Caki2 (cell line): ENCODE results near the gene RIPOR2. TPM values are rescaled to one million over a fixed set of nuclear protein-coding genes. Genes with fewer than 3 reads are reported as not detected.
A peak's percentile ranks its signal among the peaks of the same experiment; 100 is the strongest.

Experiments used
- DNase-seq: peaks from one replicate; pipeline ENCODE4 v3.0.0-alpha.2; 2015; ENCODE audit warnings: low read depth
- in situ Hi-C: cut with HindIII; loops from 2 replicates; pipeline ENCODE4 v1.10.0; 2016; ENCODE audit warnings: low sequenced_read_pairs, low pct_unique_long_range_greater_than_20kb, mixed read lengths
- total RNA-seq: library from RNA; depleted of rRNA; stranded (reverse); fragments of >200 nt; shearing (Covaris generic); gene quantifications from 2 replicates; pipeline ENCODE4 v1.2.3, GENCODE V29; 2014; ENCODE audit warnings: low replicate concordance

RIPOR2 gene
- total RNA-seq, 1 experiment from 2014 or later = 2.3 TPM

DNA sequence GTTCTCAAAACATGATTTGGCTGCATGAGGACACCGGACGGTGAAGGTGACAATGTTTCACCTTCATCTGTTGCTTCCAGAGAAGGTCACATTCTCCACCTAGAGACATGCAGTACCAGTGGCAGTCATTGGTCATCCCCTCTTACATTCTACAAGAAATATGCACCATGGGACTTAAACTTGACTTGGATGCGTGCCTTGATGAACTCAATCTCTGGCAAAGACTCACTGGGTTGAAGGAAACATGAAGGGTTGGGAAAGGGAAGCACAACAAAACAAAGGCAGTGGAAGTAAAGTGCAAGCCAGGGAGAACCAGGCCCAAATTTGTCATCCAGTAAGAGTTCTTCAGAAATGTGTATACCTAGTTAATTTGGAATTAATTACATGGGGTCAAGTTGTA lies 97.7 kb downstream of the RIPOR2 start:
- in situ Hi-C loops = no loop called here
- DNase-seq = no peak

GRCh38 chr6:24836109-24836508 lies 99.7 kb downstream of the RIPOR2 start:
- in situ Hi-C loops = no loop called here

DNA sequence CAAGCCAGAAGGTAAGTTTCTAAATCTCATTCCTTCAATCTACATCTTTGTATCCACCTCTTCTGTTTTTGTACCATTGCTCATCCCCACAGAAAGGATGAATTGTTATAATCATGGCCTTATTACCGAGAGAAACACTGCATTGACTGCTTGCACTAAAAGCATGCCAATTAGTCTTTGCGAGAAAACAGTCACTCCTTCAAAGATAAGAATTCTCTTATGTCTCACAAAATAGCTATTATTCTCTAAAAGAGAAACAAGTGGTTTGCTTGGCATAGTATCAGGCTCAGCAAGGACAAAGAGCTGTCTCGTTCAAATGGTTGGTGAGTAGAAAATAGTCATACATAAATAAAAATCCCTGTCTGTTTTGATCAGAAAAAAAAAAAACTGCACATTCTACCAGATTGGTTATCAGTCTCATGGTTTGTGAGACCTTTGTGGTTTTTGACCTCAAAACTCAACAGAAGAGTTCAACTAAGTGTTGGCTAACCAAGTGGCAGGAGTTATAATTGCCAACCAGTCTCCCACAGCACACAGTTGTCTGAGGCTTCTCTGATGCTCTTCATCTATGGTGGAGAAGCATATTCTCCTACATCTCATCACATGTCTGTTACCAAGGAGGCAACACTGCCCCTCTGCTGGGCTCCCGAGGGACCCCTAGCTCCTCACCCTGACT lies 101.9 kb downstream of the RIPOR2 start:
- no peak for DNase-seq
- in situ Hi-C loops = no loop called here

More at GRCh38 chr6:24836109-24836508, 99.7 kb downstream of the RIPOR2 start:
- no peak for DNase-seq

DNA sequence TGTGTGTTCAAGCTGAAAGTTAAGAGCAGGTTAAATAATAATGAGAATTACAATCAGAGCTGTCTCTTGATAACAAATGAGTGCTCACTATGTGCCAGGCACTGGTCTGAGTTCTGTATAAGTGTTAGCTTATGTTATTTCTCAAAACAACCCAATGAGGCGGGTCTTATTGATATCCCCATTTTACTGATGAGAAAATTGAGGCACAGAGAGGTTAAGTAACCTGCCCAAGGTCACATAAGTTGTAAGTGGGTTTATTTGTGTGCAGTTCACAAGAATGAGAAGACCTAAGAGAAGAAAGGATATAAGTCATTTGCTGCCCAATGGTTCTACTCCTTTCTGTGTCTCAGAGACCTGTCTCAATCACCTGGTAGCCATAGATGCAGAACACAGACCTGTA lies 103.0 kb downstream of the RIPOR2 start:
- DNase-seq = no peak
- in situ Hi-C loops = no loop called here

DNA sequence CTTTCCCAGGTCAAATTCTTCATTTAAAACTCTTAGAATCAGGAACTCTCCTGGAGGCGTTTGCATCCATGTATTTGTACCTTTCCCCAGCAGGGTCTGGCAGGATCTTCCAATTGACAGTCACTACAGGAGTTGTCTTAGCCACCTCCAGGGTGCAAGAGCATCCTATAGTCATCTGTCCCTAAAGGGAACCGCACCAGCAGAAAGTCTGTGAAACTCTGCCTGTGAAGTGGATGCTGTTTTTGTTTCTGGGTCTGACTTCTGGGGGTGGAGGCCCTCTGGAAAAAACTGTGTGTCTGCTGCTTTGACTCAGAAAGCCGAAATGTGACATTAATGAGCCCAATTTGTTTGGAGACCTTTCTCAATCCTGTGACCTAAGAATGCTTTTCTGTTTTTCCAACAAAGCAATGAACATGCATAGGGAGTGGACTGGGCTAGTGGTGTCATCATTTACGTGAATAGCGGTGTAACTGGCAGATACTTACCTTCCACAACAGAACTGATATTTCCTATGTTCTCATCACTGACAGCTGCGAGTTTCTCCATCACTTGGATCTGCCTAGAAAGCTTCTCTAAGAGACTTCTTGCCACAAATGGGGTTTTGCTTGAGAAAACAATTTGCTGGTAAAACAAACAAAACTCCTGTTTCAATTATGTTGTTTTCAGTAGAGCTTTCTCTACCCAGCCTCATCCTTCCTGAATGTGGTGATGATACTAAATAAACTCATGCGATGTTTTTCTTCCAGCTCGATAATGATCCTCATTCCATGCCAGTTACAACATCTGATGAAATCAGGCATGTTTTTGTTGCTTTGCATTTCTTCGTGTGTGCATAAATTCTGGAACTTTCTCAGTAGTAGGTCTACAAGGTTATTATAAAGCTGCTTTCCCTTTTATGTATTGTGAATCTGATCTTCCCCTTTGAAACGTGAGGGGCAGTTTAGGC lies 103.7 kb downstream of the RIPOR2 start:
- peak; percentile 41 for DNase-seq

DNA sequence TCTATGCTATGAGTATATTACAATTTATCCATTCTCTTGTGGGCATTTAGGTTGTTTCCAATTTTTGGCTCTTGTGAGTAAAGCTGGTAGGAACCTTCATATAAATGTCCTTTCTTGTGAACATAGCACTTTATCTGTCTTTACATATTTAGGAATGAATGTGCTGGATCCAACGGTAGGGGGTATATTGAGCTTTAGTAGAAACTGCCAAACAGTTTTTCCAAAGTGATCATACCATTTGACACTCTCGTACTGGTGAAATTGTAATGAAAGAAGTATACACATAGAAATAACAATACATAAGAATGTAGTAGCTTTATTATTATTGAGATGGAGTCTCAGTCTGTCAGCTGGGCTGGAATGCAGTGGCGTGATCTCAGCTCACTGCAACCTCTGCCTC lies 106.1 kb downstream of the RIPOR2 start:
- DNase-seq = no peak
- in situ Hi-C loops = no loop called here

More for the DNA sequence above, 103.7 kb downstream of the RIPOR2 start:
- in situ Hi-C loops = no loop called here

DNA sequence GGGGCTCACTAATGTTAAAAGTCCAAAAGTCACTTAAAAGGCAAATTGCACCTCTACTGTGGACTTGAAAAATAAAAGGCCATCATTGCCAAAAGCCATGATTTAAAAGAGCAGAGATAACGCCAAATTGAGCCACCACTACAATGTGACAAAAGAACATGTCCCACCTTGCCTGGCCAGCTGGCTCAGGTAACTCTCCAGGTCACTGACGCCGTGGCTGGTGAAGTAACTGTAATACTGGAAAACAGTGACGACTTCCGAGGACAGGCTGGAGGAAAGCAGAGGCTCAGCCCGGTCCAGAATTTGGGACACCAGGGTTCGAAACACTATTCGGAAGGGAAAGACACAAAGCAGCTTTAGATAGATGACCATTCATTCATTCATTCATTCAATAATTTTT lies 107.8 kb downstream of the RIPOR2 start:
- no peak for DNase-seq
- in situ Hi-C loops = no loop called here

- in situ Hi-C loops = no loop called here
These were observed 108.6 kb downstream of the RIPOR2 start for GRCh38 chr6:24827162-24827561.

DNA sequence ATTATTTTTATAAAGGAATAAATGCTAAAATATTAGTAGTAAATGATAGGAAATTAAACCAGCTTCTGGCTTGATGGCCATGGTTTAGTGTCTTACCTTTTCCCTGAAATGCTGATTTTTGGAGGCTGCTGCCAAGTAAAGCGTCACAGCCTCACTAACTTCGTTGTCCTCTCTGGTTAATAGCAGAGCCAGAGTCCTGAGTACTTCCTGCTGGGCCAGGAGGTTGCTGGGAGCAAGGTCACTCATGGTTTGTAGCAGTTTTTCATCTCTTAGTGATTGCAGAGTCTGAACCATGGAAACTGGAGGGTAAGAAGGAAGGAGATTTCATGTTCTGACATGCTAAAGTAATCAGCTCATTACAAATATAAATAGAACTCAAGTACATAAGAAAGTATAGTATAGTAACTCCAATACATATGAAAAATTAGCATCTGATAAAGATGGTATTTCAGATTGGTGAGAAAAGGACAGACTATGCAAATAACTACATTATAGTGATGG lies 110.6 kb downstream of the RIPOR2 start:
- DNase-seq = no peak
- in situ Hi-C loops = no loop called here

More at GRCh38 chr6:24827162-24827561, 108.6 kb downstream of the RIPOR2 start:
- peak; percentile 20 for DNase-seq

DNA sequence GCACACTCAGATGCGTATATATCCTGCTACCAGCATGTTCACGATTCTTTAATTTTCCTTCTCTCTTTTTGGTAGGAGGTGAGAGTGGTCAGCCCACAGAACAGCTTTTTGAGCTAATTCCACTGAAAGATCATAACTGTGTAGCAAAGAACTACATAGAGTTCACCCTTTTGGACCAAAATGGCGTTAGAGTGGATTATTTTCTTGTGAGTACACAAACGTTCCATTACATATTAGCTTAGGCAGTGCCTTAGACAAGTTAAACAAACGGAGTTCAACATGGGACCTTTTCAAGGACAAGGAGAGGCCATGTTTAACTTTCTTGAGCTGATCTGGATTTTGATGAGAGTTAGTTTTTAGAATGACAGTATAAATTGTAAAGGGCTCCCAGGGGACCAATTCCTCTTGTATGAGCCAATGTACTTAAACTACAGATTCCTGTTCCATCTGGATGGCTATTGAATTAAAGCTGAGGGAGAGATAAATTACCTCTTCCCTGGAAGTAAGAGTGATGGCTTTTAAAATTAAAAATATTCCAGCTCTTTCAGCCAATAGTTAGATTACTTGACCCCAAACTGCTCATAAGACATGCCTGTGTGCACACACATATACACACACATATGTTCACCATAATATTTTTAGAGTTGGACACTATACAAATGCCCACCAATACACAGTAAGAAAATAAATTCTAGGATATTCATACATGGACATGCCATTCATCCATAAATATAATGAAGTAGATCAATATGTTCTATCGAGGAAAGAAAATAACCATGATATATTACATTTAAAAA lies 111.4 kb downstream of the RIPOR2 start:
- in situ Hi-C loops = no loop called here
- DNase-seq = no peak

DNA sequence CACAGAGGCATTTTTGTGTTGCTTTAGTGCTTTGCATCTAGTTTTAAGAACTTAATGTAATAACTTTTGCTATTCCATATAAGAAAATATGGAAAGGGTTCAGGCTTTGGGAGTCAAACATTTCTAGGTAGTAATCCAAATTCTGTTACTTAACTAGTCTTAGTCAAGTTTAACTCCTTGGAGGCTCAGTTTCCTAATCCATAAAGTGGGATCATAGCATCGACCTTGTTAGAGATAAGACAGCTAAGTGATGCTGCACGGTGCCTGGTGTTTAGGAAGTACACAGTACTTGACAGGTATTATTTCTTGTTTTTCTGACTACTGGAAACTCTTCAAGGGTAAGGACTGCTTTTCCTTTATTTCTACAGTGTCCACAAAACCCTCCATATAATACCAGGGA lies 112.6 kb downstream of the RIPOR2 start:
- DNase-seq = no peak

DNA sequence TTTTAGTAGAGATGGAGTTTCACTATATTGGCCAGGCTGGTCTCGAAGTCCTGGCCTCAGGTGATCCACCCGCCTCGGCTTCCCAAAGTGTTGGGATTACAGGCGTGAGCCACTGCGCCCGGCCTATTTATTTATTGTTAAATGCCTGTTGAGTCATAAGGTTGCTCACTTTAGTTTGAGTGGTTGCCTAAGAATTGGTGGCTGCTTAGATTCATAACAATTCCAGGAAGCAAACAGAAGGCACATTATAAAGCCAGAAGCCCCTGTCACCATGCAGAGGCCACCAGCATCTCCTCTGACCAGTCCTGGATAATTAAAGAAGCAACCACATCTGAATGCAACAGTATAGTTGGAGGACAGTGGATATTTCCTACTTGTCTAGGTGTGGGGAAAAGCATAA lies 113.1 kb downstream of the RIPOR2 start:
- in situ Hi-C loops = no loop called here
- peak; percentile 18 for DNase-seq

More for the DNA sequence above, 112.6 kb downstream of the RIPOR2 start:
- in situ Hi-C loops = no loop called here

- DNase-seq = no peak
- in situ Hi-C loops = no loop called here
These were observed 113.8 kb downstream of the RIPOR2 start for GRCh38 chr6:24821860-24822444.

DNA sequence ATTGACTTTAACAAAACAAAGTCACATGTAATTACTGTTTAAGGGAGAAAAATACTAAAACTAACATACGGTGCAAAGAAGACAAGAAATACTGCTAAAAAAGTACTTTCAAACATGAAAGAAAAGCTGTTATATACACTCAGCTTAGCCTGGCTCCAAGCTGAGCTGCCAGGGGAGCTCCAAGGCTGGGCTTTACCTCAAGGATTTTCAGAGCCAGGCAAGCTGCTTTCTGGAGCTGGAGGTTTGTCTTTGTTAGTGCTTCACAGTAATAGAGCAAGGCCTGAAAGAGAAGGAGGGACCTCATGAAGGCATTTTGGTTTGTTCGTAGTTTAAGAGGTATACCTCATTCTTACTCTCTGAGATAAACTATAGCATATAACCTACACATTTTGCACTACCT lies 117.4 kb downstream of the RIPOR2 start:
- DNase-seq = no peak
- in situ Hi-C loops = no loop called here

DNA sequence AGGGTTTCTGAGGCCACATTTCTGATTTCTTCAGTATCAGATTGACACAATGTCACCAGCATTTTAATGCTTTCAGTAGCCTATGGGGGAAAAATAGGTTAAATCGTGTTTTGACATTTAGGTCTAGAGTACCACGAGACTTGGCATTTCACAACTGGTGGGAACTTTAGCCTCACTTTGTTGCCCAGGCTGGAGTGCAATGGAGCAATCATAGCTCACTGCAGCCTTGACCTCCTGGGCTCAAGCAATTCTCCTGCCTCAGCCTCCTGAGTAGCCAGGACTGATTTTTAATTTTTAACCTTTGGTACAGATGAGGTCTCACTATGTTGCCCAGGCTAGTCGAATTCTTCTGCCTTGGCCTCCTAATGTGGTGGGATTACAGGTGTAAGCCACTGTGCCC lies 126.0 kb downstream of the RIPOR2 start:
- in situ Hi-C loops = no loop called here
- DNase-seq = no peak

GRCh38 chr6:24807584-24807983 lies 128.2 kb downstream of the RIPOR2 start:
- in situ Hi-C loops = no loop called here
- no peak for DNase-seq

DNA sequence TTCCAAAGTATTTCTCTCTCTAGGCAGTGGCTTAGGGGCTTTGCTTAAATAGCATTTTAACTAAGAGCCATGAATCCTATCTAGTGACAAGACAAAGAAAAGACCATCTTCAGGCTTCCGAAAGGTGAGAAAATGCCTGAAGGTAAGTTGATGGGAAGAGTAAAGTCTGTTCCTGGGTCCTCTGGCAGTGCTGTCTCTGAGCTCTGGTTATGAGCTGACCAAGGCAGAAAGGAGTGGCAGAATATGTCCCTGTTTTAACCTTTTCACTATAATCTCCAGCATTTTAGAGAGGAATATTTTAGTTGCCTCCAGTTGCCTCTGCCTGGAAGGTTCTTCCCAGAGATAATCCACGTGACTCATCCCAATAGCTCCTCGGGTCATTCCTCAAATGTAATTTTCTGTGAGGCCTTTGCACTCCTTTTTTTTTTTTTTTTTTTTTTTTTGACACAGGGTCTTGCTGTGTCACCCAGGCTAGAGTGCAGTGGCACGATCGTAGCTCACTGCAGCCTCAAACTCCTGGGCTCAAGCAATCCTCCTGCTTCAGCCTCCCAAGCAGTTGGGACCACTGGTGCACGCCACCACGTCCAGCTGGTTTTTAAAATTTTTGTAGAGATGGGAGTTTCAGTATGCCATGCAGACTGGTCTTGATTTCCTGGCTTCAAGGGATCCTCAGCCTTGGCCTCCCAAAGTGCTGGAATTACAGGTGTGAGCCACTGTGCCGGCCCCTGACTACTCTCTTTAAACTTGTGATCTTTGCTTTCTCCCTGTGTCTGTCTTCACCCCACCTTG lies 133.3 kb downstream of the RIPOR2 start:
- in situ Hi-C loops = no loop called here
- DNase-seq = peak; percentile 23
